KMS-11 (cell line): ENCODE measurements around the gene RAB11FIP5.
A peak's percentile ranks its signal among the peaks of the same experiment; 100 is the strongest.

ENCODE experiments used
- H2AFZ ChIP-seq: fragments of 200-600 bp; sonication (generic); 2 replicates; pipeline ENCODE4 v1.6.1; 2016; ENCODE audit warnings: antibody characterized with exemption, mixed run types, low read depth
- H3K27ac ChIP-seq: fragments of 200-600 bp; sonication (generic); 2 replicates; pipeline ENCODE4 v1.6.1; 2016; ENCODE audit warnings: mild to moderate bottlenecking, mixed run types
- H3K27me3 ChIP-seq: fragments of 200-600 bp; sonication (generic); 2 replicates; pipeline ENCODE4 v1.6.1; 2017; ENCODE audit warnings: mild to moderate bottlenecking, low read depth, mixed run types, moderate library complexity; ENCODE audit not compliant: insufficient read depth
- H3K36me3 ChIP-seq: fragments of 200-600 bp; sonication (generic); 2 replicates; pipeline ENCODE4 v1.6.1; 2017; ENCODE audit warnings: mild to moderate bottlenecking, mixed run types; ENCODE audit not compliant: insufficient read depth
- H3K4me1 ChIP-seq: fragments of 200-600 bp; sonication (generic); 2 replicates; pipeline ENCODE4 v1.6.1; 2016; ENCODE audit warnings: mild to moderate bottlenecking, low read depth, mixed run types; ENCODE audit not compliant: poor library complexity, severe bottlenecking
- H3K4me2 ChIP-seq: fragments of 200-600 bp; sonication (generic); 2 replicates; pipeline ENCODE4 v1.7.0; 2016; ENCODE audit warnings: mild to moderate bottlenecking, mixed run types
- H3K4me3 ChIP-seq: fragments of 200-600 bp; sonication (generic); IDR thresholded peaks from 2 replicates; pipeline ENCODE4 v1.6.1; 2017; ENCODE audit warnings: low read depth, low read length, mixed read lengths; ENCODE audit not compliant: insufficient read depth
- H3K79me2 ChIP-seq: fragments of 200-600 bp; sonication (generic); 2 replicates; pipeline ENCODE4 v1.6.1; 2016; ENCODE audit warnings: low read depth, mixed run types; ENCODE audit not compliant: insufficient read depth
- H3K9ac ChIP-seq: fragments of 200-600 bp; sonication (generic); 2 replicates; pipeline ENCODE4 v1.6.1; 2016; ENCODE audit warnings: mild to moderate bottlenecking, mixed run types
- H4K20me1 ChIP-seq: fragments of 200-600 bp; sonication (generic); 2 replicates; pipeline ENCODE4 v1.6.1; 2016; ENCODE audit warnings: mild to moderate bottlenecking, mixed run types; ENCODE audit not compliant: insufficient read depth
- TF ChIP-seq, protein P1 (sequence below): fragments of 200-600 bp; sonication (generic); conservative IDR thresholded peaks from 2 replicates; pipeline ENCODE4 v1.6.1; 2017; ENCODE audit warnings: low read depth, mild to moderate bottlenecking, antibody characterized with exemption, low read length, moderate library complexity, mixed read lengths

The RAB11FIP5 gene

DNA sequence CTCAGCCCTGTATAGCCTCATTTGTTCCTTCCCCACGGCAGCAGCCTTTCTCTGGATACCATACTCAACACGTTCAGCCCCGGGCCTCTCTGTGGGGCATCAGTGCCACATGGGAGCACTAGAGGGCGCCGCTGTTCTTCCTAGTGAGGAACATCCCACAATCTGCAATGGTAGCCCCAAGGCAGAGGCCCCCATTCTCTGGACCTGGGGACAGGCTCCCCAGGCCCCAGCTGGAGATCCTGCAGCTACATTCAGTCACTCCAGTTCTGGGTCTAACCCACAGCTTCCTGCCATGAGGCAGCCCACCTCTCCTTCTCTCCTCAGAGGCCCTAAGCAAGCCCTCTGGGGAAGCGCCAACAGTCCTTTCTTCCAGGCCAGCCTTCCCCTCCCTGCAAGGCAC is 27.1 kb downstream of the RAB11FIP5 start:
- no peak overlapping the region for H3K9ac ChIP-seq

DNA sequence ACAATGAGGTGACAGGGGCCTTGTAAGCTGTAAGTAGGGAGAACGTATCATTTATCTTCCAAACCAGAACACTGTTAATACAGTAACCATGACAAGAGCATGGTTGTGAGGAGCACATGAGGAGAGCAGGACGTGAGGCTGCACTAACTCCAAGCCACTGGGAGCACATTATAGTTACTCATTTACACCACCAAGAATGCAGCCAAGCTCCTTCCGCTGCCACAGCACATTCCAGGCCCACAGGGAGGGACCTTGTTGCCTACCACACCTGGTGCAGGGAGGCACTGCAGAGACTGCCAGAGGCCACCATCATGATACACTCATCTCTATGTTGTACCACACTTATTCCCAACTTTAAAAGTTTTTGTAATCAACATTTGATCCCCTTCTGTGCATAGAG is 27.8 kb downstream of the RAB11FIP5 start:
- H3K27ac ChIP-seq: no peak overlapping the region
- no peak overlapping the region for H3K9ac ChIP-seq
- H3K27me3 ChIP-seq: no peaks in the 10 kb centered on the region
- H3K36me3 ChIP-seq: no peaks in the 10 kb centered on the region
- H4K20me1 ChIP-seq: no peaks in the 10 kb centered on the region
- H3K4me3 ChIP-seq: no peak overlapping the region
- no peak overlapping the region for H3K4me2 ChIP-seq
- H2AFZ ChIP-seq: no peak overlapping the region
- TF ChIP-seq, protein P1, sequence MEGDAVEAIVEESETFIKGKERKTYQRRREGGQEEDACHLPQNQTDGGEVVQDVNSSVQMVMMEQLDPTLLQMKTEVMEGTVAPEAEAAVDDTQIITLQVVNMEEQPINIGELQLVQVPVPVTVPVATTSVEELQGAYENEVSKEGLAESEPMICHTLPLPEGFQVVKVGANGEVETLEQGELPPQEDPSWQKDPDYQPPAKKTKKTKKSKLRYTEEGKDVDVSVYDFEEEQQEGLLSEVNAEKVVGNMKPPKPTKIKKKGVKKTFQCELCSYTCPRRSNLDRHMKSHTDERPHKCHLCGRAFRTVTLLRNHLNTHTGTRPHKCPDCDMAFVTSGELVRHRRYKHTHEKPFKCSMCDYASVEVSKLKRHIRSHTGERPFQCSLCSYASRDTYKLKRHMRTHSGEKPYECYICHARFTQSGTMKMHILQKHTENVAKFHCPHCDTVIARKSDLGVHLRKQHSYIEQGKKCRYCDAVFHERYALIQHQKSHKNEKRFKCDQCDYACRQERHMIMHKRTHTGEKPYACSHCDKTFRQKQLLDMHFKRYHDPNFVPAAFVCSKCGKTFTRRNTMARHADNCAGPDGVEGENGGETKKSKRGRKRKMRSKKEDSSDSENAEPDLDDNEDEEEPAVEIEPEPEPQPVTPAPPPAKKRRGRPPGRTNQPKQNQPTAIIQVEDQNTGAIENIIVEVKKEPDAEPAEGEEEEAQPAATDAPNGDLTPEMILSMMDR: no peak
- no peaks in the 10 kb centered on the region for H3K79me2 ChIP-seq
- H3K4me1 ChIP-seq: no peaks in the 10 kb centered on the region

More for the DNA sequence above, 27.1 kb downstream of the RAB11FIP5 start:
- Histone ChIP-seq H3K4me2 (no peak overlapping the region), H3K27ac (no peak overlapping the region), H3K4me3 (no peak overlapping the region), H3K4me1 (no peaks in the 10 kb centered on the region), H3K36me3 (no peaks in the 10 kb centered on the region), H3K79me2 (no peaks in the 10 kb centered on the region), H2AFZ (no peak overlapping the region), H4K20me1 (no peaks in the 10 kb centered on the region), H3K27me3 (no peaks in the 10 kb centered on the region)
- TF ChIP-seq, protein P1: peak; percentile 95

DNA sequence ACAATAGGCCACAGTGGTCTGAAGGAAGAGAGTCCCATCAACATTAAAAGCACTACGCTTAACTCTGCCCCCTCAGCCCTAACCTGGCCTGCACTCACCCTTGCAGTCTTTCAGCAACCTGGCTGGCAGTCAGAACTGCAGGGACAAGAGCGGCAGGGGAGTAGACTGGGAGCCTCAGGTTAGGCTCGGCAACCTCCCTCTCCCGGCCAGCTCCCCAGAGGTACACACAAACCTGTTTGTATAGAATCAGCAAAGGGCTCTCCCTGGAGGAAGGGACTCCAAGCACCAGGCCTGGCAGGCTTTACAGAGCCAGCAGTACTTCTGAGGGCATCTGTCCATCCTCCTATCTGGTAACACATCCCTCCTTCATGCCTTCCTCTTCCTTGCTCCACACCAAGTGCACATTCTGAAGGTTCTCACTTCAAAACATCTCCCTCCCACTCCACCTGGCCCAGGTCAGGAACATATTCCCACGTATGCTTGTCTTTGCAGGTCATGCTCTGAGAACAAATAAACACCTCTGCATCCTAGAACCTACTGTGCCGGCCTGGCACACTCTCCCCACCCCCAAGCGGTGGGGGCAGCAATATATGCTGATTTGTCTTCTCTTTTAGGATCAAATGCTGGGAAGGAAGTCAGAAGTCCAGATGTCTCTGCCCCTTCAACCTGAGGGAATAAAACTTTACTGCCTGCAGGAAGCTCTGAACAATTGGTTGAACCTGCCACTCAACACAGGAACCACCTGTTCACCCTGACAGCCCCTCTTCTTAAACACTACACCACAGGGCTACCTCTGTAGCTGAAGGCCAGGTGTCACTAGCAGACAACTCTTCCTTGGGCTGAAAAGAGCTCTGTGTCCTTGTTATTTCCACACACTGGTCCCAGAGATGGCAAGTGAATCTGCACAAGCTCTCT is 28.6 kb downstream of the RAB11FIP5 start:
- no peak overlapping the region for H3K4me2 ChIP-seq
- TF ChIP-seq, protein P1: no peak
- no peak overlapping the region for H3K4me3 ChIP-seq
- no peaks in the 10 kb centered on the region for H3K36me3 ChIP-seq
- H3K27ac ChIP-seq: no peak overlapping the region
- no peaks in the 10 kb centered on the region for H3K27me3 ChIP-seq
- H3K79me2 ChIP-seq: no peaks in the 10 kb centered on the region
- no peak overlapping the region for H2AFZ ChIP-seq
- no peaks in the 10 kb centered on the region for H3K4me1 ChIP-seq
- no peak overlapping the region for H3K9ac ChIP-seq
- H4K20me1 ChIP-seq: no peaks in the 10 kb centered on the region

DNA sequence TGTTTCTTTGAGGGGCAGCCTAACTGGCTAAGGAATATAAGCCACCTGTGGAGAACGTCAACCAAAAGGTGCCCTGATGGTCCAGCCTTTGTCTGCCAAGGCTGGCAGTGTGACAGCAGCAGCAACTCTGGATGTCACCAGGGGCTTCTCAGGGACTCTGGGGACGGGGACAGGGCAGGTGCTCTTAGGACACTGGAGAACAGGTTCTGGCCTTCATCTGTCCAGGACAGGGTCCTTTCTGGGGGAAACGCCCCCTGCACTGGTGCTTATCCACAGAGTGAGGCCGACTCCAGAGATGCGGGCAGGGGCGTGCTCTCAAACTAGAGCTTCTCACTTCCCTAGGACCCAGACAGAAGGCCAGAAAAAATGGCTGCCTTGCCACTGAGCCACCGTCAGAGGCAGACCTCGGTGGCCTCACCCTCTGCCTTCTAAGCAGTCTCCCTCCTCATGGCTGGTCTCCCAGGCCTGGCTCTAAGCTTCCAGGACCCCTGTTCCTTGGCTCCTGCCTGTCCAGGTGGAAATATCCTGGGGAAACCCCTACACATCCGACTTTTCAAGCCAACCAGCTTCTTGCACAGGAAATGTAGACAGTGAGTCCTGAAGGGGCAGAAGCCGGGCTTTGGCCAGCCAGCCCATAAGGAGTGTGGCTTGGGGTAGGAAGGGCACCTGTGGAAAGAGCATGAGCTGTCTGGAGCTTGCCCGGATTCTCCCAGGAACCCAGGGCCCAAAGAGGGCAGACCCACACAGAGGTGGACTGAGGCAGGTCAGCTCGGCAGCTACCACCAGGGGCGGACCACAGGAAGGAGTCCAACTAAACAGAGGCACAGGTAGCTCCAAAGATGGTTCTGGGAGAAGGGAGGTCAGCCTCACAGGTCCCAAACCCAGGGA is 30.0 kb downstream of the RAB11FIP5 start:
- no peak overlapping the region for H3K27ac ChIP-seq
- H4K20me1 ChIP-seq: no peaks in the 10 kb centered on the region
- no peaks in the 10 kb centered on the region for H3K36me3 ChIP-seq
- H3K9ac ChIP-seq: no peak overlapping the region
- TF ChIP-seq, protein P1: no peak
- H3K4me3 ChIP-seq: no peak overlapping the region
- no peaks in the 10 kb centered on the region for H3K4me1 ChIP-seq
- H2AFZ ChIP-seq: no peak overlapping the region
- no peaks in the 10 kb centered on the region for H3K27me3 ChIP-seq
- no peak overlapping the region for H3K4me2 ChIP-seq
- H3K79me2 ChIP-seq: no peaks in the 10 kb centered on the region
